ENCODE results near the gene ACTRT2.

Gene ACTRT2

DNA sequence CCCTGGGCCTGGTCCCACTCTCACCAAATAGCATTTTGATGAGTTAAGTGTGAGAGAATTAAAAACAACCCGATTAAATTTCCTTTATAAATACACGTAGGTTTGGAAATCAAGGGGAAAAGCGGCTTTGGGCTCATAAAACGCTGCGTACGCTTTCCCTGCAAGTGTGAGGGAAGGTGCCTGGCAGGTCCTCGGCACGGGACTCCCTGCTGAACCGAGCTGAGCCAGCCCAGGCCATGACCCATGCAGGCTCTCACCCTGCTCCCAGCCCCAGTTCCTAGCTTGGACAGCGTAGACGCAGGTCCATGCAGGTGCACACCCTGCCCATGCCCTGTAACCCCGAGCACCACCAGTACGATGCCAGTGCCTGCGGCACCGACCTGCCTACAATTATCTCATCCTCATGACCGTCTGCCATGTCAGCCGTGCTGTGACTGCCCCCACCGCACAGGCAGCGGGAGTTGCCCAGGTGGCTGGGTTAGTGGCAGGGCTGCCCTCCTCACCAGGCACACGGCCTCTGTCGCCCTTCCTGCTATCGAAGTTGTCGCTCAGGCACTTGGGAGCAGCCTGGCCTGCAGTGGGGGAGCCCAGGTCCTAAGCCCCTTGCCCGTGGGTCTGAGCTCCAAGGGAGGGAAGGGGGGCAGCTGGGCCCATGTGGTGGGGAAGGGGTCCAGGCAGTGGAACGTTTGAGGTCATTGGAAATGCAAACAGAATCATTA is 41.0 kb upstream of the ACTRT2 start:
- TF ChIP-seq, protein P1, sequence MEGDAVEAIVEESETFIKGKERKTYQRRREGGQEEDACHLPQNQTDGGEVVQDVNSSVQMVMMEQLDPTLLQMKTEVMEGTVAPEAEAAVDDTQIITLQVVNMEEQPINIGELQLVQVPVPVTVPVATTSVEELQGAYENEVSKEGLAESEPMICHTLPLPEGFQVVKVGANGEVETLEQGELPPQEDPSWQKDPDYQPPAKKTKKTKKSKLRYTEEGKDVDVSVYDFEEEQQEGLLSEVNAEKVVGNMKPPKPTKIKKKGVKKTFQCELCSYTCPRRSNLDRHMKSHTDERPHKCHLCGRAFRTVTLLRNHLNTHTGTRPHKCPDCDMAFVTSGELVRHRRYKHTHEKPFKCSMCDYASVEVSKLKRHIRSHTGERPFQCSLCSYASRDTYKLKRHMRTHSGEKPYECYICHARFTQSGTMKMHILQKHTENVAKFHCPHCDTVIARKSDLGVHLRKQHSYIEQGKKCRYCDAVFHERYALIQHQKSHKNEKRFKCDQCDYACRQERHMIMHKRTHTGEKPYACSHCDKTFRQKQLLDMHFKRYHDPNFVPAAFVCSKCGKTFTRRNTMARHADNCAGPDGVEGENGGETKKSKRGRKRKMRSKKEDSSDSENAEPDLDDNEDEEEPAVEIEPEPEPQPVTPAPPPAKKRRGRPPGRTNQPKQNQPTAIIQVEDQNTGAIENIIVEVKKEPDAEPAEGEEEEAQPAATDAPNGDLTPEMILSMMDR (IDR thresholded peaks at IDR 0.05; ENCODE audit: borderline replicate concordance, control extremely low read depth, extremely low read depth, insufficient read depth, missing control alignments), result no peak
- in situ Hi-C loops (cut with MboI; ENCODE audit: low sequenced_read_pairs, unreplicated experiment), result no loop called here
- DNase-seq (ENCODE audit: low spot score), result no peak

DNA sequence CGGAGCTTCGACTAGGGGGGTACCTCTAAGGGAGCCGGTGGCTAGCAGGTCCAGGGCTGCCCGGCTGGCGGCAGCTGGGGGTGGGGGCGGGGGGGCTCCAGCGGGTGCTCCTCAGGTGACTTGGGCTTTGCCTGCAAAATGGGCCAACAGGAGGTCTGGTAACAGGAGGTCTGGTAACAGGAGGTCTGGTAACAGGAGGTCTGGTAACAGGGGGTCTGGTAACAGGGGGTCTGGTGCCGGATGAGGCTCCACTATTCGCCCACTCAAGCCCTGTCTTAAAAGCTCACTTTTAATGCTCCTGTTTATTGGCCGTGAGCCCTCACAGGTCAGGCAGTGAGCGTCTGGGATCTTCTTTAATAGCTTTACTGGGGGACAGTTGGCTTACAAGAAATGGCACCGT is 40.4 kb upstream of the ACTRT2 start:
- DNase-seq (ENCODE audit: low spot score), result no peak
- TF ChIP-seq, protein P1 (IDR thresholded peaks at IDR 0.05; ENCODE audit: borderline replicate concordance, control extremely low read depth, extremely low read depth, insufficient read depth, missing control alignments), result no peak
- in situ Hi-C loops (cut with MboI; ENCODE audit: low sequenced_read_pairs, unreplicated experiment), result no loop called here

DNA sequence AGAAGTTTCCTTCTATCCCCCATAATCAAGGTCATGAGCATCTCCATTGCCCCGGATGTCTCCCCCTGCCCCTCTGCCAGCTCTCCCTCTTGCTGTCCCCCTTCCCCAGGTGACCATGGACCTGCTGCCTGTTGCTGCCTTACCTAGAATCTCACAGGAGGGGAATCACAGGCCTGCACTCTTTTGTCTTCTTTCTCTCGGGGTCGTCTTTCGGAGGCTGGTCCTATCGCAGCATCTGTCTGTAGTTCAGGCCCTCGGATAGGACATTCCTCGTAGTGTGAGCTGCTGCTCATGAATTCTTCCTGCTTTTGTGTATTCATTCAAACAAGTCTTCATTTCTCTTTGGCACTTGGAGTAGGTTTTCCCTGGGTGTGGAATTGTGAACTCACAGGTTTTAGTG is 39.9 kb upstream of the ACTRT2 start:
- in situ Hi-C loops (cut with MboI; ENCODE audit: low sequenced_read_pairs, unreplicated experiment), result no loop called here
- no peak for DNase-seq (ENCODE audit: low spot score)
- TF ChIP-seq, protein P1 (IDR thresholded peaks at IDR 0.05; ENCODE audit: borderline replicate concordance, control extremely low read depth, extremely low read depth, insufficient read depth, missing control alignments), result no peak

DNA sequence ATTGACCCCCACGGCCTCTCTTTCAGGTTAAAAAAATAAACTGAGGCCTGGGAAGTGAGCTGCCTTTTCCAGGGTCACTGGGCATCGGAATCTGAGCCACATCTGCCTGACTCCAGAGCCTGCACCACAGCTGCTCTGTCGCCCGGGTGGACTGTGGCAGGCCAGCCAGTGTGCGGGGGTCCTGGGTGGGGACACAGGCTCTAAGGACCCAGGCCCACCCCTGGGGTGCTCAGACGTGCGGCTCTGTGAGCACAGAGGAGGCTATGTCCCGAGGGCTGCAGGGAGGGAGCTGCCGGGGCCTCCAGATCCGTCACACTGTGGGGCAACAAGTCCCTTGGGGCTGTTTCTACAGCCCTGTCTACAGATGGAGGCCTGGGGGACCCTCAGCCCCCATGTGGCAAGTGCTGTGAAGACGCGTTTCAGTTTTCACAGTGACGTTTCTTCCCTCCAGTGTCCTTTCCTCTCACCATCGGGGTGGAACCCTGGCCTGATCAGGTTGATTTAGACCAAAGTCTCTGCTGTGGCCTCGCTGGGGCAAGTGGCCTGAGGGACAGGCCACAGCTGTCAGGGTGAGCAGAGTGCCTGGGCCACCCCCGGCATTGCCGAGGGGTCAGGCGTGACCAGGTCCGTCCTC is 39.2 kb upstream of the ACTRT2 start:
- no peak for DNase-seq (ENCODE audit: low spot score)
- in situ Hi-C loops (cut with MboI; ENCODE audit: low sequenced_read_pairs, unreplicated experiment), result no loop called here
- TF ChIP-seq, protein P1 (IDR thresholded peaks at IDR 0.05; ENCODE audit: borderline replicate concordance, control extremely low read depth, extremely low read depth, insufficient read depth, missing control alignments), result no peak

DNA sequence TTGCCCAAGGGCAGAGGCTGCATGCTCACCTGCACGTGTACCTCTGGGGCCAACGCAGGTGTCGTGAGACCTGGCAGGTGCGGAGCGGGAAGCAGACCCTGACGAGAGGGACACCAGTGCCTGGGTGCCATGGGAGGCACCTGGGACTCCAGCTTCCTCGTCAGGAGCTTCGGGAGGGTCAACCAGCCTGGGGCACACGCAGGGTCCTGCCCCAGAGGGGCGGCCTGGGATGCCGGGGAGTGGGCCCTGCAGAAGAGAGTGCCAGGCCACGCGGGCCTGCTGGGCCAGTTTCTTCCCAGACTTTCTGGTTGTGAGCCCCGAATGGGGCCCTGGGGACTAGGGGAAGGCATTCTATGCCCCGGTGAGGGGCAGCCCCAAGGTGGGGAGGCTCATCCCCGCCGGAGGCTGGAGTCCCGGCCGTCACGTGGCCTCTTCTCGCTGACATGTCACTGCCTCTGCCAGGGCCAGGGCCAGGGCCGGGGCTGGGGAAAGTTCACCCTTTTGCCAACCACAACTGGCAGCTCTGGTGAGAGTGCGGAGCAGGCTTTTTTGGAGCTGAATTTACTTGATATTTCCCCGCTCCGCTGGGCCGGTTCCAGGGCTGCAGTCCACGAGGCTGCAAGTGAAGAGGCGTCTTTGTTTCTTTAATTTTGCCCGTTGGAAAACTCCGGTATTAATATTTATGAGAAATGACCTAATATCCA is 38.5 kb upstream of the ACTRT2 start:
- DNase-seq (ENCODE audit: low spot score), result no peak
- in situ Hi-C loops (cut with MboI; ENCODE audit: low sequenced_read_pairs, unreplicated experiment), result no loop called here
- TF ChIP-seq, protein P1 (IDR thresholded peaks at IDR 0.05; ENCODE audit: borderline replicate concordance, control extremely low read depth, extremely low read depth, insufficient read depth, missing control alignments), result no peak

DNA sequence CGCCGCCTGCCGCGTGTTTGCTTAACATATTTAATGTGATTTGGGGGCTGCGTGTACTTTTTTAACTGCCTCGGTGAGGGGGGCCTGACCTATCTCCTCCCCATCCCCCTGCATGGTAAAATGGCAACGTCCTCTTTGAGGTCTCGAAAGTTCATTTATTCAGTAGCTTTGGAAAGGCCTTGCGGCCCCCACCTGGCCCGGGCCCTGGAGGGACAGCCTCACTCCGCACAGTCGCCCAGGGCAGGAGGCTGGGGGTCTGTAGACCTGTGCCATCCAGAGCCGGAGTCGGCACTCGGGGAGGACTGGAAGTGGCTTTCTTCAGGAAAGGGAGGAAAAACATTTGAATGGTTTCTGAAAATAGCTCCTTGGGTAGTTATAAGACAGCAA is 38.0 kb upstream of the ACTRT2 start:
- no peak for DNase-seq (ENCODE audit: low spot score)
- TF ChIP-seq, protein P1 (IDR thresholded peaks at IDR 0.05; ENCODE audit: borderline replicate concordance, control extremely low read depth, extremely low read depth, insufficient read depth, missing control alignments), result no peak
- in situ Hi-C loops (cut with MboI; ENCODE audit: low sequenced_read_pairs, unreplicated experiment), result no loop called here
